ENCODE measurements around the gene LAMB1.

Gene LAMB1

DNA sequence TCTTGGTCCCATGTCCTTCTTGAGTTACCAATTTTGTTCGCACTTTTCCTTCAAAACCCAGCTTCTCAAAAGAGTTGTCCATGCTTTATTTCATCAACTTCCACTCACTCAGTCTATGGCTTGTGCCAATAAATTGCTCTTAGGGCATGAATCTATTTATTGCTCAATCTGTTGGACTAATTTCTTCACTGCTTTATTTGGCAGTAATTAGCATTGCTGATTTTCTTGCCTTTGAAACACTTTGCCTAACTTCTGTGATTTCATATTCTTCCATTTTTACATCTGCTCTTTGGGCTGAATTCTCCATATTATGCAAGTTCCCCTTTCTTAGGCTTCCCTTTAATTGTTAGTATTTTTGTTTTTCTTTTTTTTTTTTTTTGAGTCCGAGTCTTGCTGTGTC, 95.2 kb downstream of the LAMB1 start:
- H3K79me2 ChIP-seq (ENCODE audit: insufficient read depth, low read length): 0 out of 2 replicates have a peak, but pooled peaks cover 16% of the 10 kb centered on the region

DNA sequence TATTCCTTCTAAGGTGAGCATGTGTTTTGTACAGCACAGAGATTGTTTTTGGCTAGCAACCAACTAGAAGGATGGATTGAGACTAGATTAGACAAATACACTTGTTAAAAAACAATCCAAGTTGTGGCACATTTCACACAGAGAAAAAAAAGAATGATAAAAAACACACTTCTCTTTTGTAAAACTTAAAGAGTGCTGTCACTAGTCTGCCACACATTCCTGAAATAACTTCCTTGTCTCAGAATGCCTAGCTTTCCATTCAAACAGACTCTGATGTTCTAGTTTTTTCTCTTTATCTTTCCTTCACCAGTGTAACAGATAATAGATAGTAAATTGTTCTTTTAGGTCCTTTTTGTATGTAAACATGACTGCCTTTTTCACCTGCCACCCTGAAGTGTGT, 100.6 kb downstream of the LAMB1 start:
- Histone ChIP-seq H3K27ac (ENCODE audit: low read depth, low read length) (no peak overlapping the region), H3K9ac (ENCODE audit: low read length) (no peak overlapping the region), H3K27me3 (ENCODE audit: low read length) (no peaks in the 10 kb centered on the region), H3K9me3 (ENCODE audit: insufficient read depth, low read length) (no peaks in the 10 kb centered on the region), H3F3A (ENCODE audit: insufficient read depth) (no peaks in the 10 kb centered on the region; the same call in 1 of the 2 replicates), H3K9me2 (replicated peaks; ENCODE audit: insufficient read depth, low read length) (no peaks in the 10 kb centered on the region), H3K36me3 (ENCODE audit: low read length) (peaks cover 58% of the 10 kb centered on the region), H3K4me3 (ENCODE audit: insufficient read depth, low read length, poor library complexity, severe bottlenecking) (no peak overlapping the region), H4K20me1 (ENCODE audit: low read depth, low read length) (peaks cover 25% of the 10 kb centered on the region; the same call in 1 of the 2 replicates), H2AFZ (ENCODE audit: low read depth, low read length, severe bottlenecking) (no peak overlapping the region), H3K4me2 (ENCODE audit: low read depth, low read length, poor library complexity, severe bottlenecking) (no peak overlapping the region), H3K79me2 (ENCODE audit: insufficient read depth, low read length) (peaks cover 57% of the 10 kb centered on the region)
- TF ChIP-seq EZH2phosphoT487 (conservative IDR thresholded peaks at IDR 0.05; ENCODE audit: low read length): no peak
- TF ChIP-seq, protein P1, sequence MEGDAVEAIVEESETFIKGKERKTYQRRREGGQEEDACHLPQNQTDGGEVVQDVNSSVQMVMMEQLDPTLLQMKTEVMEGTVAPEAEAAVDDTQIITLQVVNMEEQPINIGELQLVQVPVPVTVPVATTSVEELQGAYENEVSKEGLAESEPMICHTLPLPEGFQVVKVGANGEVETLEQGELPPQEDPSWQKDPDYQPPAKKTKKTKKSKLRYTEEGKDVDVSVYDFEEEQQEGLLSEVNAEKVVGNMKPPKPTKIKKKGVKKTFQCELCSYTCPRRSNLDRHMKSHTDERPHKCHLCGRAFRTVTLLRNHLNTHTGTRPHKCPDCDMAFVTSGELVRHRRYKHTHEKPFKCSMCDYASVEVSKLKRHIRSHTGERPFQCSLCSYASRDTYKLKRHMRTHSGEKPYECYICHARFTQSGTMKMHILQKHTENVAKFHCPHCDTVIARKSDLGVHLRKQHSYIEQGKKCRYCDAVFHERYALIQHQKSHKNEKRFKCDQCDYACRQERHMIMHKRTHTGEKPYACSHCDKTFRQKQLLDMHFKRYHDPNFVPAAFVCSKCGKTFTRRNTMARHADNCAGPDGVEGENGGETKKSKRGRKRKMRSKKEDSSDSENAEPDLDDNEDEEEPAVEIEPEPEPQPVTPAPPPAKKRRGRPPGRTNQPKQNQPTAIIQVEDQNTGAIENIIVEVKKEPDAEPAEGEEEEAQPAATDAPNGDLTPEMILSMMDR (IDR thresholded peaks at IDR 0.05; ENCODE audit: insufficient read depth, low read length, poor library complexity, severe bottlenecking): no peak

More for the DNA sequence above, 95.2 kb downstream of the LAMB1 start:
- H3F3A ChIP-seq (ENCODE audit: insufficient read depth): no peaks in the 10 kb centered on the region
- no peak overlapping the region for H3K4me2 ChIP-seq (ENCODE audit: low read depth, low read length, poor library complexity, severe bottlenecking)
- H3K9ac ChIP-seq (ENCODE audit: low read length): no peak overlapping the region
- peaks cover 83% of the 10 kb centered on the region for H3K36me3 ChIP-seq (ENCODE audit: low read length)
- H3K27ac ChIP-seq (ENCODE audit: low read depth, low read length): no peak overlapping the region
- H3K27me3 ChIP-seq (ENCODE audit: low read length): no peaks in the 10 kb centered on the region
- H2AFZ ChIP-seq (ENCODE audit: low read depth, low read length, severe bottlenecking): no peak overlapping the region
- H3K9me2 ChIP-seq (replicated peaks; ENCODE audit: insufficient read depth, low read length): no peaks in the 10 kb centered on the region
- TF ChIP-seq, protein P1 (IDR thresholded peaks at IDR 0.05; ENCODE audit: insufficient read depth, low read length, poor library complexity, severe bottlenecking): no peak
- no peak for TF ChIP-seq EZH2phosphoT487 (conservative IDR thresholded peaks at IDR 0.05; ENCODE audit: low read length)
- H4K20me1 ChIP-seq (ENCODE audit: low read depth, low read length): no peaks in the 10 kb centered on the region
- no peak overlapping the region for H3K4me3 ChIP-seq (ENCODE audit: insufficient read depth, low read length, poor library complexity, severe bottlenecking)
- H3K9me3 ChIP-seq (ENCODE audit: insufficient read depth, low read length): no peaks in the 10 kb centered on the region

DNA sequence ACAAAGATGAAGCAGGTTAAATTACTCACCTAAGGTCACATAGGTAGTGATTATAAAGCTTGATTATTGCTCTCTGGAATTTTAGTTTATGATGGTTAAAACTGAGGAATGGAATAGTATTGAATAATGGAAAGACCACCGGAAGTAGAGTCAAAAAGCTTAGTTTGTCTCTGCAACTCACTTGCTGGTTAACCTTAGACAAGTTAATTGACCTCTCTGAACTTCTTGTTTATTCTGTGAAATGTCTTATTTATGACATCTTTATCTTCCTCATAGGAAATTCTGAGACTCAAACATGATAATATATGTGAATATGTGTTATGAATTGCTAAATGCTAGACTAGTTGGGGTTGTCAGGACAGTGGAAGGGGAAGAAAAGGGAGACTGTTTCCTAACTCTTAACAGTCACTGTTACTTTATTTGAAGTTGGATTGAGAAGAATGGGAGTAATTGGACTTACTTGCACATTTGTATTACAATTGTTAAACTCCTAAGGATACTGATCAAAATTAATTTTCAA, 102.4 kb downstream of the LAMB1 start:
- Histone ChIP-seq H3F3A (ENCODE audit: insufficient read depth) (no peaks in the 10 kb centered on the region; the same call in 1 of the 2 replicates), H3K9ac (ENCODE audit: low read length) (no peak overlapping the region), H3K9me2 (replicated peaks; ENCODE audit: insufficient read depth, low read length) (no peaks in the 10 kb centered on the region), H2AFZ (ENCODE audit: low read depth, low read length, severe bottlenecking) (no peak overlapping the region), H3K79me2 (ENCODE audit: insufficient read depth, low read length) (peaks cover 75% of the 10 kb centered on the region), H3K4me3 (ENCODE audit: insufficient read depth, low read length, poor library complexity, severe bottlenecking) (no peak overlapping the region), H3K9me3 (ENCODE audit: insufficient read depth, low read length) (no peaks in the 10 kb centered on the region), H3K4me2 (ENCODE audit: low read depth, low read length, poor library complexity, severe bottlenecking) (no peak overlapping the region), H3K27me3 (ENCODE audit: low read length) (no peaks in the 10 kb centered on the region), H3K36me3 (ENCODE audit: low read length) (peaks cover 48% of the 10 kb centered on the region), H3K27ac (ENCODE audit: low read depth, low read length) (no peak overlapping the region), H4K20me1 (ENCODE audit: low read depth, low read length) (peaks cover 25% of the 10 kb centered on the region; the same call in 1 of the 2 replicates)
- TF ChIP-seq, protein P1 (IDR thresholded peaks at IDR 0.05; ENCODE audit: insufficient read depth, low read length, poor library complexity, severe bottlenecking): no peak
- no peak for TF ChIP-seq EZH2phosphoT487 (conservative IDR thresholded peaks at IDR 0.05; ENCODE audit: low read length)
